ENCODE data around the gene R3HCC1L.

- TF ChIP-seq POLR2A (IDR thresholded peaks at IDR 0.05), result no peak
- TF ChIP-seq, protein P1, sequence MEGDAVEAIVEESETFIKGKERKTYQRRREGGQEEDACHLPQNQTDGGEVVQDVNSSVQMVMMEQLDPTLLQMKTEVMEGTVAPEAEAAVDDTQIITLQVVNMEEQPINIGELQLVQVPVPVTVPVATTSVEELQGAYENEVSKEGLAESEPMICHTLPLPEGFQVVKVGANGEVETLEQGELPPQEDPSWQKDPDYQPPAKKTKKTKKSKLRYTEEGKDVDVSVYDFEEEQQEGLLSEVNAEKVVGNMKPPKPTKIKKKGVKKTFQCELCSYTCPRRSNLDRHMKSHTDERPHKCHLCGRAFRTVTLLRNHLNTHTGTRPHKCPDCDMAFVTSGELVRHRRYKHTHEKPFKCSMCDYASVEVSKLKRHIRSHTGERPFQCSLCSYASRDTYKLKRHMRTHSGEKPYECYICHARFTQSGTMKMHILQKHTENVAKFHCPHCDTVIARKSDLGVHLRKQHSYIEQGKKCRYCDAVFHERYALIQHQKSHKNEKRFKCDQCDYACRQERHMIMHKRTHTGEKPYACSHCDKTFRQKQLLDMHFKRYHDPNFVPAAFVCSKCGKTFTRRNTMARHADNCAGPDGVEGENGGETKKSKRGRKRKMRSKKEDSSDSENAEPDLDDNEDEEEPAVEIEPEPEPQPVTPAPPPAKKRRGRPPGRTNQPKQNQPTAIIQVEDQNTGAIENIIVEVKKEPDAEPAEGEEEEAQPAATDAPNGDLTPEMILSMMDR (IDR thresholded peaks at IDR 0.05), result no peak
Observed at GRCh38 chr10:98141484-98142073, 7.1 kb downstream of the R3HCC1L start.
